Measurements from ENCODE around the gene SYT7.

The SYT7 gene

DNA sequence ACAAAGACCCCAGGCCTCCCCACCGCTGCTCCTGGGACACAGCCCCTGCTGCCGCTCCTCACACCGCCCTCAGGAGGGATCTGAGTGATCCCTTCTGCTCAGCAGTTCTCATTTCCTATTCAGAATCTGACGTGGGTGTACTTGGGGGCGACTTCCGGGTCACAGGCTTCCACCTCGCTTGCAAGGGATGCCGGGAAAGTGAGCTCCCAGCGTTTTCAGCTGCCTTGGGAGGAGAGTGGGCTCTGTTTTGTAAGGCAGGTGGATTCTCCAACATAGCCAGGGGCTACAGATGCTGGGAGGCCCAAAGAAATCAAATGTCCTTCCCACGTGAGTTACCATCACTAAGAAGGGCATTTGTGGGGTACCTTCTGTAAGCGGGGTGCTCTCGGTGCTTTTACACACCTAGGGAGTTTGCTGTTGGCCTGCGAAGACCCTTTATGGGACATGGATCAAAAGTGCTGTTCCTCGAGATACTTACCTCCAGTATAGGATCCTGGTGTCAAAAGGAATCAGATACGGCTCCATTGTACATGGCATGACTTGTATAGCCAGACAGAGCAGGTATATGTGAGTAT is 82.0 kb downstream of the SYT7 start:
- Histone ChIP-seq H3K4me3 (no peak overlapping the region), H3K9me3 (no peaks in the 10 kb centered on the region), H3K36me3 (replicated peaks) (no peaks in the 10 kb centered on the region), H3K27me3 (ENCODE audit: low read depth) (peaks cover 89% of the 10 kb centered on the region), H3K4me1 (peaks cover 7% of the 10 kb centered on the region)
- in situ Hi-C loops (cut with MboI; ENCODE audit: low sequenced_read_pairs), result no loop called here
- DNase-seq (ENCODE audit: low spot score in 2 of 2), result no peak

GRCh38 chr11:61497876-61498275 is 83.0 kb downstream of the SYT7 start:
- H3K9me3 ChIP-seq, result no peaks in the 10 kb centered on the region
- in situ Hi-C loops (cut with MboI; ENCODE audit: low sequenced_read_pairs), result no loop called here
- H3K4me1 ChIP-seq, result peaks cover 7% of the 10 kb centered on the region

DNA sequence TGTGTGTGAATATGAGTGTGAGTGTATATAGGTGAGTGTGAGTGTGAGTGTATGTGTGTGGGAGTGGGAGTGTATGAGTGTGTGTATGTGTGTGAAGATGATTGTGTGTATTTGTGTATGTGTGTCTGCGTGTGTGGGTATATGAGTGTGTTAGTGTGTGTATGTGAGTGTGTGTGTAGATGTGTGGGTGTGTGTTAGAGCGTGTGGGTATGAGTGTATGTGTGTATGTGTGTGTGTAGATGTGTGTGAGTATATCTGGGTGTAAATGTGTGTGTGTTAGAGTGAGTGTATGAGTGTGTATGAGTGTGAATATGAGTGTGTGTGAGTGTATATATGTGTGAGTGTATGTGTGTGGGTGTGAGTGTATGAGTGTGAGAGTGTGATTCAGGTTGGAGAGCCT is 83.4 kb downstream of the SYT7 start:
- H3K9me3 ChIP-seq, result no peaks in the 10 kb centered on the region
- DNase-seq (ENCODE audit: low spot score in 2 of 2), result no peak
- no peaks in the 10 kb centered on the region for H3K36me3 ChIP-seq (replicated peaks)
- no peak overlapping the region for H3K4me3 ChIP-seq
- in situ Hi-C loops (cut with MboI; ENCODE audit: low sequenced_read_pairs), result no loop called here
- H3K27me3 ChIP-seq (ENCODE audit: low read depth), result peaks cover 87% of the 10 kb centered on the region
- peaks cover 7% of the 10 kb centered on the region for H3K4me1 ChIP-seq

More at GRCh38 chr11:61497876-61498275, 83.0 kb downstream of the SYT7 start:
- peaks cover 89% of the 10 kb centered on the region for H3K27me3 ChIP-seq (ENCODE audit: low read depth)
- no peak overlapping the region for H3K4me3 ChIP-seq
- no peak for DNase-seq (ENCODE audit: low spot score in 2 of 2)
- H3K36me3 ChIP-seq (replicated peaks), result no peaks in the 10 kb centered on the region

DNA sequence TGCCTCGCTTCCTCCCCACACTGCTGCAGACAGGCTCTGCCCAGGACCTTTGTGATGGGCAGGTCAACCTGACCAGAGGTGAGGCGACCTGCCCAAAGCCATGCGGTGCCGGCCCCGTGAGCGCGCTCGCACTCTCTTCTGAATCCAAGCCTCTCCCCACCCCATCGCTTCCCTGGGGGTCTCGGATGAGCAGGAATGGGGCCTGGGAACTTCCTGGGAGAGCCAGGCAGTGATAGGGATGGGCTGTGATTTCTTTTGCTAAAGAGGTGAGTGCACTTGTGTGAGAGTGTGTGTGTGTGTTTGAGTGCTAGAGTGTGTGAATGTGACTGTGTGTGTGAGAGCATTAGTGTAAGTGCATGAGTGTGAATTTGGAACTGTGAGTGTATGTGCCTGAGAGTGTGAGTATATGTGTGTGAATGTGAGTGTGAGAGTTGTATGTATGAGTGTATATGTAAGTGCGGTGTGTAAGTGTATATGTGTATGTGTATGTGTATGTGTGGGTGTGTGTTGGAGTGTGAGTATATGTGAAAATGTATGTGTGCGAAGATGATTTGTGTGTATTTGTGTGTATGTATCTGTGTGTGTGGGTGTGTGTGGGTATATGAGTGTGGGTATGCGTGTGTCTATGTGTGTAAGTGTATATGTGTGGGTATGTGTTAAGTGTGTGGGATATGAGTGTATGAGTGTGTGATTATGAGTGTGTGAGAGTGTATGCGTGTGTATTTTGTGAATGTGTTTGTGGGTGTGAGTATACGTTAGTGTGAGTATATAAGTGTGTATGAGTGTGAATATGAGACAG is 84.1 kb downstream of the SYT7 start:
- Histone ChIP-seq H3K4me1 (peaks cover 7% of the 10 kb centered on the region), H3K9me3 (no peaks in the 10 kb centered on the region), H3K27me3 (ENCODE audit: low read depth) (peaks cover 87% of the 10 kb centered on the region), H3K4me3 (no peak overlapping the region), H3K36me3 (replicated peaks) (no peaks in the 10 kb centered on the region)
- no peak for DNase-seq (ENCODE audit: low spot score in 2 of 2)
- in situ Hi-C loops (cut with MboI; ENCODE audit: low sequenced_read_pairs), result no loop called here

GRCh38 chr11:61495801-61496601 is 84.9 kb downstream of the SYT7 start:
- H3K4me1 ChIP-seq, result peaks cover 7% of the 10 kb centered on the region
- no peak for DNase-seq (ENCODE audit: low spot score in 2 of 2)
- in situ Hi-C loops (cut with MboI; ENCODE audit: low sequenced_read_pairs), result no loop called here
- H3K4me3 ChIP-seq, result no peak overlapping the region
- H3K36me3 ChIP-seq (replicated peaks), result no peaks in the 10 kb centered on the region
- H3K9me3 ChIP-seq, result no peaks in the 10 kb centered on the region
- peaks cover 87% of the 10 kb centered on the region for H3K27me3 ChIP-seq (ENCODE audit: low read depth)

GRCh38 chr11:61494381-61494961 is 86.4 kb downstream of the SYT7 start:
- in situ Hi-C loops (cut with MboI; ENCODE audit: low sequenced_read_pairs), result no loop called here
- Histone ChIP-seq H3K4me3 (no peak overlapping the region), H3K27me3 (ENCODE audit: low read depth) (peaks cover 97% of the 10 kb centered on the region), H3K9me3 (no peaks in the 10 kb centered on the region), H3K36me3 (replicated peaks) (no peaks in the 10 kb centered on the region), H3K4me1 (no peaks in the 10 kb centered on the region)
- DNase-seq (ENCODE audit: low spot score in 2 of 2), result no peak

DNA sequence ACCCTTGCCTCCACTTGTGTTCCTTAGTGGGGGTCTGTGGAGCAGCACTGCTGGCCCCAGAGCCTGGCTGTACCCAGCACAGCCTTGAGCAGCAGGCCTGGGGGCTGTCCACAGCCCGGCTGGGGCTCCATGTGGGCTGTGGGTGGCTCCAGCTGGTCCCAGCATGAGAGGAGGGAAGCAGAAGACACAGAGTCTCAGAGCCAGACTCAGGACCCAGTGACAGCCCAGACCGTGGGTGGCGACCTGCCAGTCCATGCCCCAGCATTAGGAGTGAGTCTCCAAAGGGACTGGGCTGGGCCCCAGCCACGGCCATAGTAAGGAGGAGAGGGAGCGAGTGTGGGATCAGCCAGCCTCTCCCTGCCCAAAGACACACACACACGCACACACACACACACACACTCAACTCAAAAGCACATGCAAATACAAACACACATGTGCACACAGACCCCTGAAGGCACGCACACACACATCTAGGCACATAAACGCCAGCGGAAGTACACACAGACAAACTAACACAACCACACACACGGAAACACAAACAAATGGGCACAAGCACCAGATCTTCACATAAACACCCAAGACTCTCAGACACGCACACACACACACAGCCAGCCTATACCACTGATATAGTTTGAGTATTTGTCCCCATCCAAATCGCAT is 89.0 kb downstream of the SYT7 start:
- Histone ChIP-seq H3K36me3 (replicated peaks) (no peaks in the 10 kb centered on the region), H3K4me3 (no peak overlapping the region), H3K9me3 (no peaks in the 10 kb centered on the region), H3K4me1 (no peaks in the 10 kb centered on the region), H3K27me3 (ENCODE audit: low read depth) (peaks cover 95% of the 10 kb centered on the region)
- in situ Hi-C loops (cut with MboI; ENCODE audit: low sequenced_read_pairs), result no loop called here
- no peak for DNase-seq (ENCODE audit: low spot score in 2 of 2)

DNA sequence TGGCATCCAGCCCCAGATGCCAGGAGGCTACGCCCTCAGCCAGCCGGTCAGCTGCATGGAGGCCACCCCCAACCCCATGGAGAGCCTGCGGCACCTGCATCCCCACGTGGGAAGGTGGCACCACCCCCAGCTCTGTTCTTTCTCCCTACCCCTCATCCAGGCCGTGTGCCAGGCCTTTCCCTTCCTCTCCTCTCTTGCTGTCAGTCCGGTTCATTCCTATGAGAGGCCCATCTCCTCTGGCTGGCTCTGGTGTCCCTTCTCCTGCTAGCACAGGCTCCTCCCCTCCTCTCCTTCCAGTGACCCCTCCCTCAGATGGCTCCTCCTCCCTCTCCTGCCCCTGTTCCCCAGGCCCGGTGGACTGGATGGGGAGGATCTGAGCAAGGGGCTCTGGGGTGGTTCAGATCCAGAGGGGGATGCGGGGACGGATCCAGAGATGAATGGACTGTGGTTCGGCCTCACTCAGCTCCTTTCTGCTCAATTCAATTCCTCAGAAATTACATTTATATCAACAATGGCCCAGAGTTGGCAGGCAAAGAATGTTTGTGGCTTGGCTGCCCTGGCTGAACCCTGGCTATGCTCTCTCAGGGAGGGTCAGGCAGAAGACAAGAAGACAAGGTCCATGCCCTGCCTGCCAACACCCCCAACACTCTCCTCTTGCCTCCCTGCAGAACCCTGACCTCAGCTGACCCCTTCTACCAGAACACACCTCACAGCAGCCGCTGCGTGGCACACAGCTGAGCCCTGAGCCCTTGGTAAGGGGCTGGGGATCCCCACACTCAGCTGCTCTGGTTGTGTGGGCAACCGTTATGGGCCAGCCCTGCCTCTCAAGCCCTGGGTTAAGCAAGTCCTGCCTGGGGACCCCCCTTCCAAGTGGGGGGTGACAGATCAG is 90.8 kb downstream of the SYT7 start:
- no peaks in the 10 kb centered on the region for H3K36me3 ChIP-seq (replicated peaks)
- no peaks in the 10 kb centered on the region for H3K9me3 ChIP-seq
- H3K4me1 ChIP-seq, result no peaks in the 10 kb centered on the region
- peaks cover 93% of the 10 kb centered on the region for H3K27me3 ChIP-seq (ENCODE audit: low read depth)
- in situ Hi-C loops (cut with MboI; ENCODE audit: low sequenced_read_pairs), result no loop called here
- no peak overlapping the region for H3K4me3 ChIP-seq
- no peak for DNase-seq (ENCODE audit: low spot score in 2 of 2)

DNA sequence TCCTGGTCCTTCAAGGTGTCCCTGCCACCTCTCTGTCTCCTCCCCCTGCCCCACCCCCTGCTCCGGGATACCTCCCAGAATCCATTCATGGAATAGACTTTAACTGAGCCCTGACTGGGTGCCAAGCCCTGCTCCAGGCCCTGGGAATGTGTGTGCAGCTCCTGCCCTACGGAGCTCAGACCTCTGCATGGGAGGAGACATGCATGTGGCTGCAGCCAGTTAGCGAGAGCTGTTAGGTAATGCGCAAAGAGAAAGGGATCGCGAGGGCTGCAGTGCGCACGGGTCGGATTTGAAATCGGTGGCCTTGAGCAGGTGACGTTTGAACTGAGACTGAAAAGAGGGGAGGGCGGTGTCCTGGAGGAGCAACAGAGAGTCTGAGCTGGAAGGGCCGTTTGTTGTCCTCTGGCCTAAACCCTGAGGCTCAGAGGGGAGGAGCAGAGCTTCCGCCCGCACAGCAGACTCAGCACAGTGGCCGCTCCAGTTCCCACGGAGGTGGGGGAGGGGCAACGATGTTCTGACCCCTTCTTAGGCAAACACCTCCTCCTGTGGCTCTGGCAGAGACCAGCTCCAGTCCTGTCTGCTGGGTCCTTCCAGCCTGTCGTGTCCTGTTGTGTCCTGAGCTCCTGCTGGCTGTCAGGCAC is 92.1 kb downstream of the SYT7 start:
- H3K9me3 ChIP-seq, result no peaks in the 10 kb centered on the region

DNA sequence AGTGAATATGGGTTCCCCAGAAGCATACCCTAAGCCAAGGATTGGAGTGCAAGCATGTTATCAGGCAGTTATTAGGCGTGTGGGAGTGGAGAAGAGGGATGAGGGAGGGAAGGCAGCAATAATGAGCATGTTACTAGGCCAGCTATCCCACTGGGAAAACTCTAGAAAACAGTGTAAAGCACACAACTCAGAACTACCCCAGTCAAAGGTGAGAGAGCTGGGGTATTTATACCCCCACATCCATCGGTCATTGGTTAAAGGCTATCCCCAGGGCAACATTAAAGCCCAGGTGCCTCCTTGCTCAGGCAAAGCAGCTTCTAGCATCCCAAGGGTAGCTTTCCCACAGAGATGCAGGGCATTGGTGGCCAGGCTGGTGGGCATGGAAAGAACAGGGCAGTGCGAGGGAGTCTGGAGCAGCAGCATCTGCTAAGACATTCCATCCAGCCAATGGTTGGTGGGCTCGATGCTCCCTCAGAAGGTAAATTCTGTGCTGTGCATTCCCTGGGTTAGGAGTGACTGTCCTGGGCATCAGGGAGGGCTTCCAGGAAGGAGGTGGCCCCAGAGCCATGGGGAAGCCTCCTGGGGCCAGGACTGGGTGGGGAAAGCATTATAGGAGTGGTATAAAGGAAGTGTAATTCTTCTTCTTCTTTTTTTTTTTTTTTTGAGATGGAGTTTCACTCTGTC is 93.4 kb downstream of the SYT7 start:
- no peaks in the 10 kb centered on the region for H3K36me3 ChIP-seq (replicated peaks)
- in situ Hi-C loops (cut with MboI; ENCODE audit: low sequenced_read_pairs), result no loop called here
- no peaks in the 10 kb centered on the region for H3K4me1 ChIP-seq

More for the DNA sequence above, 92.1 kb downstream of the SYT7 start:
- Histone ChIP-seq H3K4me1 (no peaks in the 10 kb centered on the region), H3K4me3 (no peak overlapping the region), H3K27me3 (ENCODE audit: low read depth) (peaks cover 93% of the 10 kb centered on the region), H3K36me3 (replicated peaks) (no peaks in the 10 kb centered on the region)
- in situ Hi-C loops (cut with MboI; ENCODE audit: low sequenced_read_pairs), result no loop called here
- no peak for DNase-seq (ENCODE audit: low spot score in 2 of 2)

DNA sequence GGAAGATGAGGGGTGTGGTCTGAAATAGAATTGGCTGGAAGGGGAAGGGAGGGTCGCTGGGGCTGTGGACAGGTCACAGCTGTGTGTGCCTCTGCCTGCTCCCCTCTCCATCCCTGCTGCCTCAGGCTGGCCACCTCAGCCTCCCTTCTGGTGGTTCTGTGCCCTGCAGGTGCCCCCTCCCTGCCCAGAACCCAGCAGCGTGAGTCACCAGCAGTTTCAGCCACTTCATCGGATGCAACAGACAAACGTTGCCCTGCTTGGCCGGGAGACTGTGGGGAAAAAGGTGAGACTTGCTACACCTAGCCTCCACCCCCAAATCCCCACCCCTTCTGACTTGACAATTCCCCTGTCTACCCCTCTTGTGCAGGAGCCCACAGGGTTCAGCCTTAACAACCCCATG is 94.1 kb downstream of the SYT7 start:
- in situ Hi-C loops (cut with MboI; ENCODE audit: low sequenced_read_pairs), result no loop called here
- Histone ChIP-seq H3K27me3 (ENCODE audit: low read depth) (peaks cover 93% of the 10 kb centered on the region), H3K4me1 (no peaks in the 10 kb centered on the region), H3K4me3 (no peak overlapping the region), H3K9me3 (no peaks in the 10 kb centered on the region), H3K36me3 (replicated peaks) (no peaks in the 10 kb centered on the region)
- no peak for DNase-seq (ENCODE audit: low spot score in 2 of 2)

More for the DNA sequence above, 93.4 kb downstream of the SYT7 start:
- Histone ChIP-seq H3K27me3 (ENCODE audit: low read depth) (peaks cover 93% of the 10 kb centered on the region), H3K4me3 (no peak overlapping the region), H3K9me3 (no peaks in the 10 kb centered on the region)
- no peak for DNase-seq (ENCODE audit: low spot score in 2 of 2)

Data from HAP-1 (cell line).